ENCODE data around the gene PLEKHG5.

The PLEKHG5 gene

DNA sequence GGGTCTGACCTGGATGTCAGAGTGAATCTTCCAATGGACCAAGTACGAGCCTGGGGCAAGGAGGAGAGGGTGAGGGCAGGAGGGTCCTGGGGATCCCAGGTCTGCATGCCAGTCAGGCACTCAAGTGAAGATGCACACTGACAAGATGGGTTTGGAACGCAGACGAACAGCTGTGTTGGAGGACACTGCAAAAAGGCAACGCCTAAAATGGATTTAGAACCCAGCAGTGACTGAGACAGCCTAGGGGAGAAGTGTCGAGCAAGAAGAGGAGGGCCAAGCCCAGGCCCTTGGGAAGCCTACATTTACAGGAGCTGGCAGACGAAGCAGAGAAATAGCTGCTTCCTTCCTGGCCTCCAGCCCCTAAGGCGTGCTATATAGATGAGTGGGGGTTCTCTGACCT lies 37.0 kb upstream of the PLEKHG5 start:
- no peak for TF ChIP-seq EZH2phosphoT487 (IDR thresholded peaks at IDR 0.05; ENCODE audit: low read depth)
- no peak for TF ChIP-seq CTCF (IDR thresholded peaks at IDR 0.05; ENCODE audit: low read depth, low read length)
- H2AFZ ChIP-seq (ENCODE audit: low read depth, low read length): no peak overlapping the region
- H3K9ac ChIP-seq (ENCODE audit: low read length): no peak overlapping the region
- no peaks in the 10 kb centered on the region for H3K27me3 ChIP-seq (ENCODE audit: low read depth, low read length)
- H3K4me2 ChIP-seq (ENCODE audit: low read length): no peak overlapping the region
- no peaks in the 10 kb centered on the region for H3K9me3 ChIP-seq (ENCODE audit: insufficient read depth, low read length)
- H3K36me3 ChIP-seq (replicated peaks; ENCODE audit: low read depth, low read length): peaks cover 34% of the 10 kb centered on the region
- no peaks in the 10 kb centered on the region for H3K4me1 ChIP-seq (ENCODE audit: low read length)
- no peaks in the 10 kb centered on the region for H4K20me1 ChIP-seq (ENCODE audit: insufficient read depth, low read length)
- no peak overlapping the region for H3K4me3 ChIP-seq (ENCODE audit: low read length)
- no peak overlapping the region for H3K27ac ChIP-seq (ENCODE audit: low read length)
- H3K79me2 ChIP-seq (ENCODE audit: low read length): no peaks in the 10 kb centered on the region

DNA sequence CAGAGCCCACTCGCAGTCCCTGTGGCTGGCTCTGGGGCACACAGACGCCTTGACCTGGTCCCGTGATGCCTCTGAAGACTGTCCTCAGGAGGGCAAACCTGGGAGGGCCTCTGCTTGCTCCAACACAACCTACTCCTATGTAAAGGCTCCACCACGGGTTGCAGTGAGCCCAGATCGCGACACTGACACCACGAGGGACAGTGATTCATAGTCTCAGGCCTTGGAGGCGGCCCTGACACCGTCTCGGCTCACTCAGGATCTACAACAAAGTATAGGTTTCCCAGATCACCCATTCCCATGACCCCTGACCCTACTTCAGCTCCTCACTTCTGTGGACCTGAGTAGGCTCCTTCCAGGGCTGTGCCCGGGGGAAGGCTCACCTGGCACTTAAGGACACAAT lies 34.8 kb upstream of the PLEKHG5 start:
- no peak overlapping the region for H3K9ac ChIP-seq (ENCODE audit: low read length)
- no peaks in the 10 kb centered on the region for H3K9me3 ChIP-seq (ENCODE audit: insufficient read depth, low read length)
- H3K27me3 ChIP-seq (ENCODE audit: low read depth, low read length): no peaks in the 10 kb centered on the region
- TF ChIP-seq CTCF (IDR thresholded peaks at IDR 0.05; ENCODE audit: low read depth, low read length) (no peak), EZH2phosphoT487 (IDR thresholded peaks at IDR 0.05; ENCODE audit: low read depth) (no peak)
- no peak overlapping the region for H3K27ac ChIP-seq (ENCODE audit: low read length)
- H4K20me1 ChIP-seq (ENCODE audit: insufficient read depth, low read length): no peaks in the 10 kb centered on the region
- no peak overlapping the region for H2AFZ ChIP-seq (ENCODE audit: low read depth, low read length)
- peaks cover 20% of the 10 kb centered on the region for H3K36me3 ChIP-seq (replicated peaks; ENCODE audit: low read depth, low read length)
- H3K79me2 ChIP-seq (ENCODE audit: low read length): no peaks in the 10 kb centered on the region
- H3K4me3 ChIP-seq (ENCODE audit: low read length): no peak overlapping the region
- no peak overlapping the region for H3K4me2 ChIP-seq (ENCODE audit: low read length)
- H3K4me1 ChIP-seq (ENCODE audit: low read length): no peaks in the 10 kb centered on the region

- H2AFZ ChIP-seq (ENCODE audit: low read depth, low read length): no peak overlapping the region
- no peaks in the 10 kb centered on the region for H3K4me1 ChIP-seq (ENCODE audit: low read length)
- H3K36me3 ChIP-seq (replicated peaks; ENCODE audit: low read depth, low read length): peaks cover 14% of the 10 kb centered on the region
- no peaks in the 10 kb centered on the region for H3K9me3 ChIP-seq (ENCODE audit: insufficient read depth, low read length)
- no peak overlapping the region for H3K9ac ChIP-seq (ENCODE audit: low read length)
- H3K27ac ChIP-seq (ENCODE audit: low read length): no peak overlapping the region
- H4K20me1 ChIP-seq (ENCODE audit: insufficient read depth, low read length): no peaks in the 10 kb centered on the region
- no peak overlapping the region for H3K4me2 ChIP-seq (ENCODE audit: low read length)
- no peak overlapping the region for H3K4me3 ChIP-seq (ENCODE audit: low read length)
- H3K27me3 ChIP-seq (ENCODE audit: low read depth, low read length): no peaks in the 10 kb centered on the region
- no peak for TF ChIP-seq EZH2phosphoT487 (IDR thresholded peaks at IDR 0.05; ENCODE audit: low read depth)
- peak; percentile 41 for TF ChIP-seq CTCF (IDR thresholded peaks at IDR 0.05; ENCODE audit: low read depth, low read length)
- no peaks in the 10 kb centered on the region for H3K79me2 ChIP-seq (ENCODE audit: low read length)
Observed at GRCh38 chr1:6523566-6523965, 32.1 kb upstream of the PLEKHG5 start.

DNA sequence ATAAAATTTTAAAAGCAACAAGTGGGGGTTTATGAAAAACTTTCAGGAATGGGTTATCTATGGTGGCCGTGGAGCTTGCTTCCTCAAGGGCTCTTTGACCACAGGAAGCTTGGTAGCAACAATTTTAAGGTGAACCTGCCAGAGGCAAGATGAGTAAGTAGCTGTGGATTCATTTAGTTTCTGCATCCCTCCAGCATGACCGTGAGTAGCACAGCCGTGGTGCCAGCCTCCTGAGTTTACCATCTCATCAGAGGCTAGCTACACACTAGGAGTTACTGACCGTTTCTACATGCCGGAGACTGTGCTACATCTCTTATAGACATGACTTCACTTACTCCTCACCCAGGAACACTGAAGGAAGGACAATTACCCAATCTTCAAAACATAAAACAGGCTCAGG lies 30.1 kb upstream of the PLEKHG5 start:
- no peak overlapping the region for H3K27ac ChIP-seq (ENCODE audit: low read length)
- TF ChIP-seq EZH2phosphoT487 (IDR thresholded peaks at IDR 0.05; ENCODE audit: low read depth): no peak
- no peak for TF ChIP-seq CTCF (IDR thresholded peaks at IDR 0.05; ENCODE audit: low read depth, low read length)

More for the DNA sequence above, 30.1 kb upstream of the PLEKHG5 start:
- H3K27me3 ChIP-seq (ENCODE audit: low read depth, low read length): no peaks in the 10 kb centered on the region
- no peaks in the 10 kb centered on the region for H3K9me3 ChIP-seq (ENCODE audit: insufficient read depth, low read length)
- no peak overlapping the region for H2AFZ ChIP-seq (ENCODE audit: low read depth, low read length)
- H3K79me2 ChIP-seq (ENCODE audit: low read length): no peaks in the 10 kb centered on the region
- H3K4me2 ChIP-seq (ENCODE audit: low read length): no peak overlapping the region
- H3K9ac ChIP-seq (ENCODE audit: low read length): no peak overlapping the region
- H4K20me1 ChIP-seq (ENCODE audit: insufficient read depth, low read length): no peaks in the 10 kb centered on the region
- H3K4me3 ChIP-seq (ENCODE audit: low read length): no peak overlapping the region
- H3K4me1 ChIP-seq (ENCODE audit: low read length): no peaks in the 10 kb centered on the region
- peaks cover 11% of the 10 kb centered on the region for H3K36me3 ChIP-seq (replicated peaks; ENCODE audit: low read depth, low read length)
